ENCODE data around the gene OSBPL7. TPM values are rescaled to one million over a fixed set of nuclear protein-coding genes. Genes with fewer than 3 reads are reported as not detected.

The OSBPL7 gene, protein sequence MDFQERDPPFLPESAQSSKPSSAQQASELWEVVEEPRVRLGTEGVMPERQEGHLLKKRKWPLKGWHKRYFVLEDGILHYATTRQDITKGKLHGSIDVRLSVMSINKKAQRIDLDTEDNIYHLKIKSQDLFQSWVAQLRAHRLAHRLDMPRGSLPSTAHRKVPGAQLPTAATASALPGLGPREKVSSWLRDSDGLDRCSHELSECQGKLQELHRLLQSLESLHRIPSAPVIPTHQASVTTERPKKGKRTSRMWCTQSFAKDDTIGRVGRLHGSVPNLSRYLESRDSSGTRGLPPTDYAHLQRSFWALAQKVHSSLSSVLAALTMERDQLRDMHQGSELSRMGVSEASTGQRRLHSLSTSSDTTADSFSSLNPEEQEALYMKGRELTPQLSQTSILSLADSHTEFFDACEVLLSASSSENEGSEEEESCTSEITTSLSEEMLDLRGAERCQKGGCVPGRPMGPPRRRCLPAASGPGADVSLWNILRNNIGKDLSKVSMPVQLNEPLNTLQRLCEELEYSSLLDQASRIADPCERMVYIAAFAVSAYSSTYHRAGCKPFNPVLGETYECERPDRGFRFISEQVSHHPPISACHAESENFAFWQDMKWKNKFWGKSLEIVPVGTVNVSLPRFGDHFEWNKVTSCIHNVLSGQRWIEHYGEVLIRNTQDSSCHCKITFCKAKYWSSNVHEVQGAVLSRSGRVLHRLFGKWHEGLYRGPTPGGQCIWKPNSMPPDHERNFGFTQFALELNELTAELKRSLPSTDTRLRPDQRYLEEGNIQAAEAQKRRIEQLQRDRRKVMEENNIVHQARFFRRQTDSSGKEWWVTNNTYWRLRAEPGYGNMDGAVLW
- total RNA-seq (10 to 100 TPM in 1 of 4 donors, 1 to 10 TPM in 3; 6.4 to 11.1 (median 8.5) TPM), polyA plus RNA-seq (5.3 TPM)
- long read RNA-seq, donor 1, partial matches to known transcripts = 4 of 9 reads
- long read RNA-seq, donor 1, other reads (novel, unspliced or antisense) = 2 of 9 reads
- long read RNA-seq, donor 2, partial matches to known transcripts = 2 of 8 reads
- long read RNA-seq, donor 2, other reads (novel, unspliced or antisense) = 4 of 8 reads
- long read RNA-seq, donor 3, partial matches to known transcripts = 1 of 2 reads
- long read RNA-seq, donor 3, other reads (novel, unspliced or antisense) = 1 of 2 reads
- long read RNA-seq, donor 4, partial matches to known transcripts = 0 of 5 reads
- long read RNA-seq, donor 4, other reads (novel, unspliced or antisense) = 3 of 5 reads

DNA sequence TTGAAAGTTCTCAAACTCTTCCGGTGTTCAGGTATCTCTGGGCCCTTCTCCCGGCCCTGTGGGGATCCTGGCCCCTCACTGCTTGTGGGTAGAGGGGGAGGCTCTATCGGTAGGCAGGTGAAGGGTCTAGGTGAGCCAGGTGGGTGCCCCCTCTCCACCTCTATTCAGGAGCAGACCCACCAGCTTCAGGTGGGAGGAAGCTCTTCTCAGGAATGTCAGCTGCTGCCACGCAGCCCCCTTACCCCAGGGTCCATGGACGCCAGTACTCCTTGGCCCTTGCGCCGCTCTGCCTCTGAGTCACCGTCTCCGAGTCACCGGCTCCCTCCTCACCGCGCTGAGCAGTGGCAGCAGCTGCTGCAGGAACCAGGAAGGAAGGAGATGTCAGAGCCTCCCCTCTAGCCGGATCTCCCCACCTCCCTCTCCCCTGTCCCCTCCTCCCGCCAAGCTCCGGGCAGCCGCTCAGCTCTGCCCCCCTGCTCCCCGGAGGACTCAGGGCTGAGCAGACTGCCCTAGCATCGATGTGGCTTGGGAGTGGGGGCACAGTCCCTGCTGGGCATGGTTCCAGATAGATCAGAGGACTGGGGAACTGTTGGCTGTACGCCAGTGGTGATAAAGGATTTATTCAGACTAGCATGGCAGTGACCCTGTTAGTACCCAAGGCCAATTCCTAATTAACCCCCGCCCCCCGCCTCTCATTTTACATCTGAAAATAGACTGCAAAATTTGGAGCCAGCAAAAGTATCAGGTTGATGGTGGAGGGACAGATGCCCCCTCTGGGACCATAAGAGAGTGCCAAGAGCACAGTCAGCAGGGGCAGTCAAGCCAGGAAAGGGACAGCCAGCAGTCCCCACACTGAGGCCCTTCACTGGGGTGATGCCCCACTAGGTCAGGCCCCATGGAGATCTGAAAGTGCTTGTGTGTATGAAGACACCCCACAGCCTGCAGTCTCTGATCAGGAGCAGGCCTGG, at the start of gene OSBPL7:
Gene OSBPL7, minus strand, starts transcription at position 371 of the 968 bp plus-strand sequence. CDS start 1,516 bp downstream, outside the sequence.
- peak; percentile 93 for ATAC-seq
- no peaks in the 10 kb centered on the region for H3K9me3 ChIP-seq (ENCODE audit: control insufficient read depth, low read length)
- H3K27ac ChIP-seq (ENCODE audit: low read length) = peak within 1 kb of the TSS; percentile 32
- H3K4me3 ChIP-seq (ENCODE audit: low read length) = peak within 1 kb of the TSS; percentile 59
- 4% methylated on average over 21 of the region's 21 CpGs for WGBS
- peak; percentile 84 to 92 (median 88) for DNase-seq
- H3K4me1 ChIP-seq (ENCODE audit: control insufficient read depth, insufficient read depth, low read length) = peaks cover 9% of the 10 kb centered on the region
- intact Hi-C loops (cut with DNase I) = no loop called here
- no peaks in the 10 kb centered on the region for H3K27me3 ChIP-seq (ENCODE audit: control insufficient read depth, insufficient read depth)

DNA sequence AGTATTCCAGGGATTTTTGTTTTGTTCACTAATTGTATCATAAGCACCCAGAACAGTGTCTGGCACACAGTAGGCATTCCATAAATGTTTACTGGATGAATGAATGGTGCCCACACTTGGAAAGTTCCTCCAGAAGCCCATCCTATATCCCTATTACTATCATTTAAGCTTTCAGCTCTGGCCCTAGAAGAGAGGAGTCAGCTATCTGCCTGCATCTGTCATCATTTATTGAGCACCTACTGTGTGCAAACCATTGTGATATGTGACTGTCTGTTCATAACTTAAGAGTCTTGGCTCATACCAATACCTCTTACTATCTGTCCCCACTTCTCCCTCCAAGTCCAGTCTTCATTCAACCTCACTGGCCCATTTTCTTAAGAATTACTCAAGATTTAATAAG, 49.5 kb upstream of the OSBPL7 start:
- intact Hi-C loops (cut with DNase I) = no loop called here
- H3K9me3 ChIP-seq (ENCODE audit: control insufficient read depth, low read length) = no peaks in the 10 kb centered on the region
- no peak overlapping the region for H3K4me3 ChIP-seq (ENCODE audit: low read length)
- H3K4me1 ChIP-seq (ENCODE audit: control insufficient read depth, insufficient read depth, low read length) = no peaks in the 10 kb centered on the region
- no peak for ATAC-seq
- DNase-seq = no peak
- H3K27me3 ChIP-seq (ENCODE audit: control insufficient read depth, insufficient read depth) = no peaks in the 10 kb centered on the region
- H3K27ac ChIP-seq (ENCODE audit: low read length) = no peak overlapping the region

DNA sequence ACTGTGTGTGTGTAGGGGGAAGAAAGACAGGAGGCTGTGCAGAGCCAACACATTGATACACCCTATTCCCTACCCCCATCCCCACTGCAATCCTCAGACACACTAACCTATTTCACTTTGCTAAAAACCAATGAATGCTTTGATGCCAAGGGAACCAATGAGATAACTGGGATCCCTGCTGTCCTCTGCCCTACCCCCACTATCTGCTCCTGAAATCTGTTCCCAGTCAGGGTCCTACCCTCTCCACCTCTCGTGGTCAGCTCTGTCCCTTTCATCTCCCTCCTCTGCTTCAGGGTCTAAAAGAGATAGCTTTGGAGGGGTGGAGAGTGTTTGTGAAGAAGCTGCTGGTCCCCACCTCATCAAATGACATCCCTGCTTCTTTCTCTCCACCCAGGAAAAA, 48.5 kb upstream of the OSBPL7 start:
- Histone ChIP-seq H3K9me3 (ENCODE audit: control insufficient read depth, low read length) (no peaks in the 10 kb centered on the region), H3K27me3 (ENCODE audit: control insufficient read depth, insufficient read depth) (no peaks in the 10 kb centered on the region), H3K4me3 (ENCODE audit: low read length) (no peak overlapping the region), H3K27ac (ENCODE audit: low read length) (no peak overlapping the region), H3K4me1 (ENCODE audit: control insufficient read depth, insufficient read depth, low read length) (no peaks in the 10 kb centered on the region)
- DNase-seq (no peak), ATAC-seq (no peak)
- intact Hi-C loops (cut with DNase I) = no loop called here
- WGBS = 35% methylated on average over 1 of the region's 1 CpG

DNA sequence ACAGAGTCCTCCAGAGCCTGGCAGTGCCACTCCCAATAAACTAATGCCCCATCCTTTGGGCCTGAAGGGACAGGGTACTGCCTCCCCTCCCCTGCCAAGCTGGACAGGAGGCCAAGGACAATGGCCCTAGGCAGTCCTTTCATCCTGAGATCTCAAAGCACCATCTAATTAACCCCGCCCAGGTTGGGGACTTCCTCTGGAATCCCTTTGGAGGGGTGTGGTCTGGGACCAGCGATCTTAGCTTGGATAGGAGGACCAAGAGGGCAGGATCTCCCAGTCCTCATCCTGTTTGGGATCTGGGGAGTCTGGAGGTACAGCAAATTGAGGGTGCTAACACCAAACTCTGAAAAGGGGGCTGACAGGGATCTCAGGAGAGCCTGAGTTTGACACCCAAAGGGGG, 47.5 kb upstream of the OSBPL7 start:
- DNase-seq (no peak), ATAC-seq (no peak)
- intact Hi-C loops (cut with DNase I) = no loop called here
- no peaks in the 10 kb centered on the region for H3K4me1 ChIP-seq (ENCODE audit: control insufficient read depth, insufficient read depth, low read length)
- H3K27ac ChIP-seq (ENCODE audit: low read length) = no peak overlapping the region
- no peak overlapping the region for H3K4me3 ChIP-seq (ENCODE audit: low read length)
- no peaks in the 10 kb centered on the region for H3K27me3 ChIP-seq (ENCODE audit: control insufficient read depth, insufficient read depth)
- 48% methylated on average over 2 of the region's 2 CpGs for WGBS
- H3K9me3 ChIP-seq (ENCODE audit: control insufficient read depth, low read length) = no peaks in the 10 kb centered on the region

DNA sequence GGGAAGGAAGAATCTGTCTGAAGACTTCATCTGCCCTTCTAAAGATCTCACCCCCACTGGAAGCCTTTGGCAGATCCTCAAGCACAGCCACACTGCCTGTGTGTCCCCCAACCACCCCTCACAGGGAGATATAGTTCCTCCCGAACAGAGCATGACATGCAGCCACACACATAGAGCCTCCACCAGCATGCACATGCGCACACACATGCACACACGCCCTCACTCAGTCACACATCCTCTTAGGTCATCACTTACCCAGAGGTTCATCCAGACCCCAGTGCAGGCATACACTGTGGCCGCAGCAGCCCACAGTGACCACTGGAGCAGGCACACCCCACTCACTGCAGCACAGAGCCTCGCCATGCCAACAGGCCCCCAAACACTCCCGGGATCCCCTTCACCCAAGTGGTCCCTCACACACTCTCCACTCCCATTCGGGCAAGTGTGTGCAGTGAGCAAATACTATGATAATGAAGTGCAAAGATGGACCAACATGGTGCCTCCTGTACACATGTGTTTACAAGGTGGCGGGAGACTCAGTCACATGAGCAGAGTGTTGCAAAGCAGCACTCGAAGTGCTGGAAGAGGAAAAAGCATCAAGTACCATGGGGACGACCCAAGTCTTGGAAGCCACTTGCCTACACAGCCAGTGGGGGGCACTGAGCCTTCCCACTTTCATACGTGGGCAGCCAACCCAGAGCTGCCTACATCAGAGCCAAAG, 46.4 kb upstream of the OSBPL7 start:
- Histone ChIP-seq H3K27me3 (ENCODE audit: control insufficient read depth, insufficient read depth) (no peaks in the 10 kb centered on the region), H3K9me3 (ENCODE audit: control insufficient read depth, low read length) (no peaks in the 10 kb centered on the region), H3K4me1 (ENCODE audit: control insufficient read depth, insufficient read depth, low read length) (no peaks in the 10 kb centered on the region), H3K27ac (ENCODE audit: low read length) (no peak overlapping the region), H3K4me3 (ENCODE audit: low read length) (no peak overlapping the region)
- no peak for DNase-seq
- no peak for ATAC-seq
- intact Hi-C loops (cut with DNase I) = no loop called here
- 82% methylated on average over 11 of the region's 11 CpGs for WGBS

DNA sequence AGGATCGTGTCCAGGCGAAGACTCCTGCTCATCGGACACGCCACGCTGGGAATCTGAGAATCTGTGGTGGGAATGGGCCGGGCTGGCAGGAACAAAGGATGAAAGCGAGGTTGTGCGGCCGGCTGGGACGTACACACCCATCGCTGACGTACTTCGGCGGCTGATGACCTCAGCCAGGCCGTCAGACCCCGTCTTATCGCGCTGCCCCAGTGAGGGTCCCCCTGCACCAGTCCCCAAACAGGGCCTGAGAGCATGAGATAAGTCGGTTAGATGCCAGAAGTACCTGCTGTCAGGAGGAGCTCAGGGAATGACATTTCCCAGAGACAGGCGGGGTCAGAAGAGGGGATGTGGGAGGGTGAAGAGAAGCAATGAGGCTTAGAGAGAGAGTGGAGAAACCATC, 45.3 kb upstream of the OSBPL7 start:
- Histone ChIP-seq H3K9me3 (ENCODE audit: control insufficient read depth, low read length) (no peaks in the 10 kb centered on the region), H3K27me3 (ENCODE audit: control insufficient read depth, insufficient read depth) (no peaks in the 10 kb centered on the region), H3K27ac (ENCODE audit: low read length) (no peak overlapping the region), H3K4me3 (ENCODE audit: low read length) (no peak overlapping the region), H3K4me1 (ENCODE audit: control insufficient read depth, insufficient read depth, low read length) (no peaks in the 10 kb centered on the region)
- WGBS = 39% methylated on average over 20 of the region's 20 CpGs
- intact Hi-C loops (cut with DNase I) = no loop called here
- DNase-seq (peak in 1 of 3 donors; percentile 72), ATAC-seq (peak in 1 of 2 donors; percentile 86)

DNA sequence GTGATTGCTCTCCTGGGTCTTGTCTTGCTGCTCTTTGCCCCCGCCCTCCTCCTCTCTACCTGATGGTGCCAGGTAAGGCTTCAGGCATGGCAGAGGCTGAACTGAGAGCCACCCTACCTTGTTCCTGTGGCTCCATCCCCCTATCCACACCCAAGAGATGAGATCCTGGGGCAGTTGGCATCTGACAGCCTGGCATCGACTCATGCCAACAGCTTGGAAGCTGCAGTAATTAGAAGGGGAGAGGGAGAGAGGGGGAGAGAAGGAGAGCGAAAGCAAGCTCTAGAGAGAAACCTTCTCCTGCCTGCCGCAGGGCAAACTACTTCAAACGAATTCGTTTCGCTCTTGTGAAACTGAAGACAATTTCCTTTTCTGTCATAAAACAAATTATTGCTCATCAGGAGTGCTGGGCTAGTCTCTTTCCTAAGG, 43.2 kb upstream of the OSBPL7 start:
- ATAC-seq (no peak), DNase-seq (no peak)
- H3K4me3 ChIP-seq (ENCODE audit: low read length) = no peak overlapping the region
- intact Hi-C loops (cut with DNase I) = no loop called here
- H3K27ac ChIP-seq (ENCODE audit: low read length) = no peak overlapping the region
- 63% methylated on average over 7 of the region's 7 CpGs for WGBS
- no peaks in the 10 kb centered on the region for H3K4me1 ChIP-seq (ENCODE audit: control insufficient read depth, insufficient read depth, low read length)
- H3K9me3 ChIP-seq (ENCODE audit: control insufficient read depth, low read length) = no peaks in the 10 kb centered on the region
- no peaks in the 10 kb centered on the region for H3K27me3 ChIP-seq (ENCODE audit: control insufficient read depth, insufficient read depth)

DNA sequence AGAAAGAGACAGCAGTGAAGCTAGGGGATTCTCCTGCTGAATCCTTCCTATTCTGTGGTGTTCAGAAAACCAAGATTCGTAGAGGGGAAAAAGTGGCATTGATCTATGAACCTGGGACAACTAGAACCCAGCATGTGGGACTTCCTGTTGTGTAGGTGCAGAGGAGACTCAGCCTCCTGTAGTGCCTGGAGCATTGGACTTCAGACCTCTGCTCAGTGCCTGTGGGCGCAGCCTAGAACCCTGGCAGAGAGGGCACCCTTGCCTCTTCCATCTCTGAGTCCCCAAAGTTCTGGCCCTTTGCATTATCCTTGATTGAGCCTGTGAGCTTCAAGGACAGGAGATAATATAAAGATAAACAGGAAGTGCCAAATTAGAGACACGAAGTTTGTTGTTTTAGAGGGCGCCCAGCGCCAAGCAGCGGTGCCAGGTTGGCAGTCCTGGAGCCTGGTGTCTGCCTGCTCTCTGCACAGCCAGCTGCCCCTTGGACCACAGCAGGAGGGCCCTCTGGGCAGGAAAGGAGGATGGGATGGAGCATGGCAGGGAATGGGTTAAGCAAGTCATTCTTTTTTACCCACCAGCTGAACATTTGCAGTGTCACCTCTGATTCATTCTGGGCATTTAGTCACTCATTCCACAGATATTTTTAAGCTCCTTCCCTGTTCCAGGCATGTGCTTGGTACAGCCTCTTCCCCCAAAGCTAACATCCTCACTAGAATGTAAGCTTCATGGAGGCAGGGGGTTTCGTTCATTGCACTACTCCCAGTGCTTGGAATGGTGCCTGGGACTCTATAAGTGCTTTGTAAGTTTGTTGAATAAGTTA, 41.2 kb upstream of the OSBPL7 start:
- WGBS = 73% methylated on average over 7 of the region's 7 CpGs
- H3K9me3 ChIP-seq (ENCODE audit: control insufficient read depth, low read length) = no peaks in the 10 kb centered on the region
- DNase-seq = no peak
- no peak for ATAC-seq
- intact Hi-C loops (cut with DNase I) = no loop called here
- no peak overlapping the region for H3K4me3 ChIP-seq (ENCODE audit: low read length)
- no peak overlapping the region for H3K27ac ChIP-seq (ENCODE audit: low read length)
- H3K4me1 ChIP-seq (ENCODE audit: control insufficient read depth, insufficient read depth, low read length) = no peaks in the 10 kb centered on the region
- no peaks in the 10 kb centered on the region for H3K27me3 ChIP-seq (ENCODE audit: control insufficient read depth, insufficient read depth)

DNA sequence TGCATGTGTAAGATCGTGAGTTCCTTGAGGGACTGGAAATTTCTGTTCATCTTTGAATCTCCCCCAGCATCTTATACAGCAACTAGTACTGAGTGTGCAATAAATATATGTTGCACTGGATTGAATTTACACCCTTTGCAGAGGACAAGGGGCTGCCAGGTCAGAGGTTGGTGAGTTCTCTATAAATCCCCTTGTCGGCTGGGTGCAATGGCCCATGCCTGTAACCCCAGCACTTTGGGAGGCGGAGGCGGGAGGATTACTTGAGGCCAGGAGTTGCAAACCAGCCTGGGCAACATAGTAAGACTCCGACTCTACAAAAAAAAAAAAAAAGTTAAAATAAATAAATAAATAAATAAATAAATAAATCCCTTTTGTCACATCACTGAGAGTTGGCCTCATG, 38.8 kb upstream of the OSBPL7 start:
- Histone ChIP-seq H3K4me3 (ENCODE audit: low read length) (no peak overlapping the region), H3K4me1 (ENCODE audit: control insufficient read depth, insufficient read depth, low read length) (no peaks in the 10 kb centered on the region), H3K27me3 (ENCODE audit: control insufficient read depth, insufficient read depth) (no peaks in the 10 kb centered on the region), H3K9me3 (ENCODE audit: control insufficient read depth, low read length) (no peaks in the 10 kb centered on the region), H3K27ac (ENCODE audit: low read length) (no peak overlapping the region)
- WGBS = 89% methylated on average over 5 of the region's 5 CpGs
- no peak for DNase-seq
- intact Hi-C loops (cut with DNase I) = no loop called here
- ATAC-seq = no peak

Data from right cardiac atrium (tissue), 5 donors.